GM20431 (cell line): ENCODE measurements around the gene LRBA.

Source experiments
- in situ Hi-C: fragments of 300-500 bp; cut with MseI, MboI; formaldehyde crosslinking; loops from one replicate; pipeline ENCODE4 v1.15.0; 2020; ENCODE audit warnings: low sequenced_read_pairs; ENCODE audit not compliant: unreplicated experiment

Gene LRBA

GRCh38 chr4:150641612-150642011 is 373.5 kb downstream of the LRBA start:
- in situ Hi-C loops = no loop called here

DNA sequence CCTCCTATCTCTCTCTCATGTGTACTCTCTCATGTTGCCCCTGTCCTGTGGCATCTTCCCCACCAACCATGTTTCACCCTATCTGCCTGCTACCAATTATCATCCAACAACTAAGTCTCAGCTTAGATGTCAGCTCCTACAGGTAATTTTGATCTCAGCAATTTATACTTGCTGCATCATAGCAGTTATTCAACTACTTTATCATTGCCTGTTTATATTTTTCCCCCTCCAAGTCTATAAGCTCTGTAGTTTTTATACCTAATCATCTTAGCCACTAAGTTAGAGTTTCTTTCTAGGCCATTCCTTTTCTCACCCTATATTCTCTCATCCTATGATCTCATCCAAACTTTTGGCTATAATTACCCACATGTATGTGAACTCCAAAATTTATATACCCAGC is 382.4 kb downstream of the LRBA start:
- in situ Hi-C loops = no loop called here

DNA sequence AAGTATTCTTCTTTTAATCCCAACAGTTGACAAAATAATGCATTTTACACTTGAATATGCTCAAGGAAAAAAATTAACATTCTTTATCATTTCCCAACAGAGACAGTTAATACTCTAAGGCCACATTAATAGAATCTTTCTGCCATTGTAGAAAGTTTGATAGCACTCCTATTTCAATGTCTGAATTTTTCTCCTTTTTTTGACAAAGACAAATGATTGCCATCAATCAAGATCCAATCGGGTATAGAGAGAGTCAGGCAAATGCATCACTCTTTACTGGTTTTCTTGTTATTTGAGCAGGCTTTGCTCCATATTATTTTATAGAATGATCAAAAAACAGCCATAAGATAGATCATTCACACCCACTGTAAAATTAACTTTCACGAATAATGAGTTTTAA is 387.0 kb downstream of the LRBA start:
- in situ Hi-C loops = no loop called here

GRCh38 chr4:150625033-150625432 is 390.1 kb downstream of the LRBA start:
- in situ Hi-C loops = no loop called here

GRCh38 chr4:150624055-150624454 is 391.0 kb downstream of the LRBA start:
- in situ Hi-C loops = no loop called here

- in situ Hi-C loops = no loop called here
Observed at GRCh38 chr4:150619042-150619441, 396.0 kb downstream of the LRBA start.

DNA sequence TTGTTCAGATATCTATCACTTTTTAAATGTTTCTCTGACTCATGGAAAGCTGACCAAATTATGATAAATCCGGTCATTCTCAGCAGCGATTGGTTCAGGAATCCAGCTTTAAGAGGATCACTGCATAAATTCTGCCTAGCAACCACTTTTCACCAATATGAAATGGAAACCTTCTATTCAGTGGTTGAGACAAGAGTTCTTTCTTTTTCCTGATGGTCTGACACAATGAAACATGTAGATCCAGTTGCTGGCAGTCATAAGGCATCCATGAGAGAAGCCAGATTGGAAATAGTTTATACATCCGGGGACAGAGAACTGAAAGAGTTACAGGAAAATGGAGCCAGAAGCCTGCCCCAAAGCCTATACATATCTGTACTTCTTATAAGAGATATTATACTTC is 406.0 kb downstream of the LRBA start:
- in situ Hi-C loops = no loop called here

DNA sequence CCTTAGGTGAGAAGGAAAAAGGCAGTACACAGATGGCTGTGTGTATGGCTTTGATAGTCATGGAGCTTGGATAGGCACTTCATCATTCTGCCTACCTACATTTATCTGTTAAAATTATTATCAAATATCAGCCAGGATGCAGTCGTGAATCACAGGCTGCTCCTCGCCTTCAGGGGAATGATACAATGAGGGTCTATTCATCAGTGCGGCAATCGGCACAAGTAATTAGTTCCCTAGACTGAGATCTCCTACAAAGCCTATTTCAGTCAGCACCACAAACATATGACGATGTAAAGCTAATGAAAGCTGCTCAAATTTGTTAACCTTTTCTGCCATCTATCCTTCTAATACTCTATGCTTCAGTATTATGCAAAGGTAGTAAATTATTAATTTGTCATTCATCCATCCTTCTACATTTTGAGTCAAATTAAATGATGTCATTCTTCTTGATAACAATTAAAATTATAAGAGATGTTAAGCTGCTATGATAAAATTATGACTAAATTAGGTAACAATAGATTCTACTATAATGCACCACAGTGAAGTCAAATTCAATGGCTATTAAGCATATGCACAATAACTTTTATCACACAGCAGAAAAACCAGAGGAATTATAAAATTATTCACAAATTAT is 414.2 kb downstream of the LRBA start:
- in situ Hi-C loops = no loop called here

GRCh38 chr4:150599547-150599946 is 415.5 kb downstream of the LRBA start:
- in situ Hi-C loops = no loop called here

DNA sequence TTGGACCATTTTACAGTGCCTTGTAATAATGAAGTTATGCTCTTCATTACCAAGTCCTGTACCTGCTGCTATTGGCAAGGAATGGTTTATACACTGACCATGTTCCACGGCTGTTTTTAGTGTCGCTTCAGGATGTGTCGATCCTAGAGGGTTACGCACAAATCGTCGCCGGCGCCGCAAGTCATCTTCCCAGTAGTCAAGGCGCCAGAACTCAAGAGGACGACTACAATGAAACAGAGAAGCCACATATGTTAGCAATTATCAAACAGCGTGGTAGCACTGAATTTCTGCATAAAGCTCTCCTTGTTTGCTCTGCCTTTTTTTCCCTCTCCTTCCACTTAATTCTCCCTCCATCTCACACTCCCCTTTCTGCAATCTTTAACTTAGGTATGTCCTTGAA is 416.2 kb downstream of the LRBA start:
- in situ Hi-C loops = no loop called here

GRCh38 chr4:150593996-150594395 is 421.1 kb downstream of the LRBA start:
- in situ Hi-C loops = no loop called here

DNA sequence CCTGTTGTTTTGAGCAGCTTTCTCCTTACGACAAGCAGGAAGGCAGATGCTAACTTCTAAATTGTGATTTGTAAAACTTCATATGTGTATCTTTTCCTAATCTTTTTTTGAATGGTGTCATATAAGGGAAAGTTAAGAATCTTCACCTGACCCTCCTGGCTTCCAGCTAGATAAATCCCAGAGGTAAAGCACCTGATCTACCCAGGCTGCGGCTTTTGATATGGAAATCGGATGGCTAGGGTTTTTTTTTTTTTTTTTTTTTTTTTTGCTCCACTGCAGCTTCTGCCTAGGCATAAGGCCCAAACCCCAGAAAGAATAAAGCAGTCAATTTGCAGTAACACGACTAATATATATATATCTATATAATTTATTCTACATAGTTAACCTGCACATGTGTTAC is 423.2 kb downstream of the LRBA start:
- in situ Hi-C loops = no loop called here

- in situ Hi-C loops = no loop called here
Observed at GRCh38 chr4:150591406-150591805, 423.7 kb downstream of the LRBA start.

GRCh38 chr4:150590631-150591030 is 424.5 kb downstream of the LRBA start:
- in situ Hi-C loops = no loop called here

GRCh38 chr4:150589157-150589556 is 425.9 kb downstream of the LRBA start:
- in situ Hi-C loops = no loop called here

DNA sequence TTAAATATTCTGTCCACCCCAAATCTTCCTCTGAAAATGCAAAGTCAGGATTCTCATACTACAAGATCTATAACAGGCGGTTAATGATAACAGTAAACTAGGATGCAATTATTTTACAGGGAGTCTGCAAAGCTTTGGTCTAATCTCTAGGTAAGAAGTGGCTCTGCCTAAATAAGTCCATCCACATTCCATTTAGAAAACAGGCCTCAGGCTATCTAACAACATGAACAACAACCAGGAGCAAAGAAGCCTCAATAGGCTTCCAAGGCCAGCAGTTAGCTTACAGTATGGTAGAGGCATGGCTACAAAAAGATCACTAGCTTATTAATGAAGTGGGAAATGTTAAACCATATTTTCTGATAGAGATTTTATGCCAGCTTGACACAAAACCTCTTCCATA is 426.8 kb downstream of the LRBA start:
- in situ Hi-C loops = no loop called here

GRCh38 chr4:150586162-150586810 is 428.8 kb downstream of the LRBA start:
- in situ Hi-C loops = no loop called here

GRCh38 chr4:150585611-150586010 is 429.5 kb downstream of the LRBA start:
- in situ Hi-C loops = no loop called here

GRCh38 chr4:150584111-150584915 is 430.8 kb downstream of the LRBA start:
- in situ Hi-C loops = no loop called here

GRCh38 chr4:150583287-150584110 is 431.6 kb downstream of the LRBA start:
- in situ Hi-C loops = no loop called here
